ENCODE measurements around the gene PCNX3. TPM values are rescaled to one million over a fixed set of nuclear protein-coding genes. Genes with fewer than 3 reads are reported as not detected.

Gene PCNX3
- total and polyA plus RNA-seq, 2 of the 4 experiments (the other 2 are of a cell fraction): 5.6 to 33.2 TPM

DNA sequence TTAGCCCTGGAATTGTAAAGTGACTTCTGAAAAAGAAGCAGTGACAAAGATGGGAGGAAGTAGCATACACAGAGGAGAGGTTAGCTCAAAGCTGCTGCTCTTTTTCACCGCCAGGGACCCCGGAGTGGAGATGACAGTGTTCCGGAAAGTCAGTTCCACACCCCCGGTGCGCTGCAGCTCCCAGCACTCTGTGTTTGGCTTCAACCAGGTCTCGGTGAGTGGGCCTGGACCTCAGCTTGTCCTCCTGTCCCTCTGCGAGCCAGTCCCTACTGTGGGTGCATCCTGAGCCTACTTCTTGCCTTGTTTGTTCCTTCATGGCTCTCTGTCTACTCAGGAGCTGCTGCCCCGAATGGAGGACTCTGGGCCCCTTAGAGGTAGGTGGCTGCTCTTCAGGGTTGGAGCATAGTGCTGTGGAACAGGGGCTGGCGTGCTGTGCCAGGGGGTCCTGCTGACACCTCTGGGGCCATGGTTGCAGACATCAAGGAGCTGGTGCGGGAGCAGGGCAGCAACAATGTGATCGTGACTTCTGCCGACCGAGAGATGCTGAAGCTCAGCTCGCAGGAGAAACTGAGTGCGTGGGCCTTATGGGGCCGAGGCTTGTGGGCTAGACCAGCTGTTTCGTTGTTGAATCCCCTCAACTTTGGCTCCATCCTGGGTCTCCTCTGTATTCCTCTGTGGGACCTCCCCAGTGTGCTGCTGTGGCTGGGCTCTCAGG is 1.7 kb downstream of the PCNX3 start:
- no peak overlapping the region for H2BK15ac ChIP-seq (ENCODE audit: low read depth, low read length)
- no peak overlapping the region for H3K27ac ChIP-seq (ENCODE audit: insufficient read depth, low read length)
- H3K4me3 ChIP-seq (ENCODE audit: insufficient read depth, low read depth, low read length): no peak overlapping the region
- no peaks in the 10 kb centered on the region for H3K27me3 ChIP-seq (ENCODE audit: control insufficient read depth, insufficient read depth, low read length)
- ChIA-PET POLR2A (ENCODE audit: unreplicated experiment) (no interaction called here), CTCF (no interaction called here)
- in situ Hi-C loops (cut with MboI; ENCODE audit: low sequenced_read_pairs): no loop called here
- no TSS peak for BruUV-seq (replicated peaks)
- H3K23ac ChIP-seq (ENCODE audit: low read depth, low read length): no peak overlapping the region
- H2AK9ac ChIP-seq (replicated peaks; ENCODE audit: low read depth, low read length, poor library complexity): peak overlapping the region; percentile 45
- no peak overlapping the region for H2BK5ac ChIP-seq (ENCODE audit: low read depth, low read length, poor library complexity, severe bottlenecking)
- H3K4ac ChIP-seq (ENCODE audit: low read depth, low read length): no peak overlapping the region
- no peak overlapping the region for H2BK20ac ChIP-seq (ENCODE audit: low read depth, low read length)
- H2BK120ac ChIP-seq (ENCODE audit: low read depth, low read length): no peak overlapping the region
- no peak overlapping the region for H3K14ac ChIP-seq (replicated peaks; ENCODE audit: low read depth, low read length)
- H4K5ac ChIP-seq (ENCODE audit: low read depth, low read length): no peak overlapping the region
- H3K18ac ChIP-seq (ENCODE audit: low read depth, low read length): no peak overlapping the region
- ATAC-seq (ENCODE audit: low read depth) (no peak), DNase-seq (no peak)
- no peak overlapping the region for H4K8ac ChIP-seq (ENCODE audit: low read depth in 2 of 2, low read length in 2 of 2)
- no peak overlapping the region for H2AFZ ChIP-seq (replicated peaks; ENCODE audit: low read length, poor library complexity)
- H3K56ac ChIP-seq (ENCODE audit: extremely low read depth, insufficient read depth, low read length): no peak overlapping the region
- no peak overlapping the region for H2AK5ac ChIP-seq (ENCODE audit: low read depth, low read length)
- H4K20me1 ChIP-seq (ENCODE audit: insufficient read depth, low read length): peaks cover 21% of the 10 kb centered on the region
- dilution Hi-C loops (cut with HindIII; ENCODE audit: low sequenced_read_pairs, unreplicated experiment): no loop called here
- 94% methylated on average over 12 of the region's 17 CpGs; no CpG with 5 or more reads in 1 of the 2 experiments for WGBS, 2 experiments (ENCODE audit: extremely low coverage in 2 of 2, insufficient read length in 1 of 2)
- peaks cover 40% of the 10 kb centered on the region; the same call in 1 of the 2 replicates for H3K36me3 ChIP-seq (ENCODE audit: control insufficient read depth, insufficient read depth, low read length)
- H3K9me1 ChIP-seq (ENCODE audit: insufficient read depth, low read length): 0 out of 2 replicates have a peak, but pooled peaks cover 9% of the 10 kb centered on the region
- H3K9me3 ChIP-seq (ENCODE audit: control insufficient read depth, insufficient read depth, low read length): no peaks in the 10 kb centered on the region
- H3K79me1 ChIP-seq (ENCODE audit: low read depth in 1 of 2, low read length in 2 of 2): peaks cover 7 to 55% of the 10 kb centered on the region in 2 experiments
- peaks cover 13% of the 10 kb centered on the region for H3K4me1 ChIP-seq (ENCODE audit: control insufficient read depth, insufficient read depth, low read length)
- TF ChIP-seq RAD21 (IDR thresholded peaks at IDR 0.05; ENCODE audit: low read length): no peak
- no peak for TF ChIP-seq FOS (IDR thresholded peaks at IDR 0.05; ENCODE audit: low read depth, low read length)
- TF ChIP-seq MAFK (IDR thresholded peaks at IDR 0.05; ENCODE audit: low read depth, low read length): no peak
- TF ChIP-seq ELK1 (IDR thresholded peaks at IDR 0.05; ENCODE audit: borderline replicate concordance, low read depth, low read length): no peak
- TF ChIP-seq CHD1 (IDR thresholded peaks at IDR 0.05; ENCODE audit: low read depth, low read length): no peak
- TF ChIP-seq RCOR1 (IDR thresholded peaks at IDR 0.05; ENCODE audit: insufficient replicate concordance, low read length): no peak
- no peak for TF ChIP-seq MXI1 (IDR thresholded peaks at IDR 0.05; ENCODE audit: borderline replicate concordance, low read depth, low read length)
- no peak for TF ChIP-seq MAZ (IDR thresholded peaks at IDR 0.05; ENCODE audit: borderline replicate concordance, low read depth, low read length)
- TF ChIP-seq NFE2L2 (IDR thresholded peaks at IDR 0.05; ENCODE audit: low read depth, low read length): no peak
- TF ChIP-seq, protein P1, sequence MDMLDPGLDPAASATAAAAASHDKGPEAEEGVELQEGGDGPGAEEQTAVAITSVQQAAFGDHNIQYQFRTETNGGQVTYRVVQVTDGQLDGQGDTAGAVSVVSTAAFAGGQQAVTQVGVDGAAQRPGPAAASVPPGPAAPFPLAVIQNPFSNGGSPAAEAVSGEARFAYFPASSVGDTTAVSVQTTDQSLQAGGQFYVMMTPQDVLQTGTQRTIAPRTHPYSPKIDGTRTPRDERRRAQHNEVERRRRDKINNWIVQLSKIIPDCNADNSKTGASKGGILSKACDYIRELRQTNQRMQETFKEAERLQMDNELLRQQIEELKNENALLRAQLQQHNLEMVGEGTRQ (IDR thresholded peaks at IDR 0.05; ENCODE audit: low read depth, low read length): no peak
- TF ChIP-seq, protein P2, sequence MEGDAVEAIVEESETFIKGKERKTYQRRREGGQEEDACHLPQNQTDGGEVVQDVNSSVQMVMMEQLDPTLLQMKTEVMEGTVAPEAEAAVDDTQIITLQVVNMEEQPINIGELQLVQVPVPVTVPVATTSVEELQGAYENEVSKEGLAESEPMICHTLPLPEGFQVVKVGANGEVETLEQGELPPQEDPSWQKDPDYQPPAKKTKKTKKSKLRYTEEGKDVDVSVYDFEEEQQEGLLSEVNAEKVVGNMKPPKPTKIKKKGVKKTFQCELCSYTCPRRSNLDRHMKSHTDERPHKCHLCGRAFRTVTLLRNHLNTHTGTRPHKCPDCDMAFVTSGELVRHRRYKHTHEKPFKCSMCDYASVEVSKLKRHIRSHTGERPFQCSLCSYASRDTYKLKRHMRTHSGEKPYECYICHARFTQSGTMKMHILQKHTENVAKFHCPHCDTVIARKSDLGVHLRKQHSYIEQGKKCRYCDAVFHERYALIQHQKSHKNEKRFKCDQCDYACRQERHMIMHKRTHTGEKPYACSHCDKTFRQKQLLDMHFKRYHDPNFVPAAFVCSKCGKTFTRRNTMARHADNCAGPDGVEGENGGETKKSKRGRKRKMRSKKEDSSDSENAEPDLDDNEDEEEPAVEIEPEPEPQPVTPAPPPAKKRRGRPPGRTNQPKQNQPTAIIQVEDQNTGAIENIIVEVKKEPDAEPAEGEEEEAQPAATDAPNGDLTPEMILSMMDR (conservative IDR thresholded peaks at IDR 0.05; ENCODE audit: low read depth, low read length): no peak
- no peak for TF ChIP-seq SMC3 (IDR thresholded peaks at IDR 0.05; ENCODE audit: low read depth, low read length)
- no peak overlapping the region; the same call in 1 of the 2 replicates for H3K4me2 ChIP-seq (ENCODE audit: low read depth, low read length)
- intact Hi-C loops (cut with micrococcal nuclease): no loop called here
- H3K9ac ChIP-seq (ENCODE audit: low read depth, low read length): no peak overlapping the region
- no peak overlapping the region for H4K91ac ChIP-seq (ENCODE audit: insufficient read depth, low read depth, low read length)
